HG02938 (cell line): ENCODE data around the gene ELP1.

Experiments
- ATAC-seq: cut with Tn5 transposase; IDR thresholded peaks from one replicate; pipeline ENCODE4 v1.9.1; 2021; ENCODE audit warnings: mild to moderate bottlenecking, moderate library complexity; ENCODE audit not compliant: unreplicated experiment

The ELP1 gene

DNA sequence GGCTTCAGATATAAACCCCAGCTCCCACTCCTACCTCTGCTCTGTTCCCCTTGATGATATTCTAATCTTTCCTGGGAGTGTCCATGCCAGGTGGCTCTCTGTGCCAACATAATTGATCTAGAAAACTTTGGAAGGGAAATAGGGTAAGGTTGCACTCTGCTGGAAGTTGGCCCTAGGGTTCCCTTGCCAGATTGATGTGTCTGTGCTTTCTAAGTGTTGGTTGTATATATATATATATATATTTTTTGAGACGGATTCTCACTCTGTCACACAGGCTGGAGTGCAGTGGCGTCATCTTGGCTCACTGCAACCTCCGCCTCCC is 101.8 kb downstream of the ELP1 start:
- ATAC-seq, result no peak

DNA sequence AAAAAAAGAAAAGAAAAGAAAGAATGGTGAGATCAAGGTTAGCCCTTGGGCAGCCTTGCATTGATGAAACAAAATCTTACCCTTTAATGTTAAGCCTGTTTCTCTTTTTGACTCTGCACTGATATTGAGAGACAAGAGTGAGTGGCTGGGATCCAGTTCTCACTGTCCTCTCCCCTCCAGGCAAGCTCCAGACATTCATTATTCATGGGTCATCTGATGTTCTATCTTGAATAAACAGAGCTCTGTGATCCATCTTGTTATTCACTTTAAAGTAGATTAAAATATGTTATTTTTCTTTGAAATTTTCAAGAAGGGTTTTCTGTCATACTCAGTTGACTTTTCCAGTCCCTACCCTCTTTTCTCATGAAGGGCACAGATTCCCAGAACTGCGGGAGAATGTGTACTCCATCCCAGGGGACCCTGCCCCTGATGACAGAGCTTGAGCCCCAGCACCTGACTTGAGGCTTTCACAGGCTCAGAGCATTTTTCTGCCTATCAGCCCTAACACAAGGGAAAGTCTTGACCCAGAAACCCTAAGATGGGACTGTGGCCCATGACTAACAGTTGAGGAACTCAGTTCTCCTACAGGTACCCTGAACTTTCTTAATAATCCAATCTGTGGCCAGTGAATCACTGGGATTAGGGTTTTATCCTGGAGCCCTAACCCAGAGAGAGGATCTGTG is 102.3 kb downstream of the ELP1 start:
- ATAC-seq, result no peak

DNA sequence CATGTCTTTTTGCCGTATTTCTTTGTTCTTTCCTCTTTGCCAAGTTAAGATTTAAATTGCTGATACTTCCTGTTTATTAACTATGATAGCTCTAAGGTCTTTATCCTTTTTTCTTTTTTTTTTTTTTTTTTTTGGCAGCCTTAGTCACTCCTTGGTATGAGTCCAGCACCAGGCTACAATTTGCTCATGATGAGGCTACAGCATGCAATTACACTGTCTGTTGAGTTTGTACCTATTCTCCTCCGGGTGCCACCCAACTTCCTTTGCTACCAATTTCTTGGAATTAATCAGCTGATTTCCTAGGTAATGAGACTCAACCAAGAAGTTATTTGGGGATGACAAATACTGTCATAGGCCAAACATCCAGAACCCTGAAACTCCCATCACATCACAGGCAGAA is 103.7 kb downstream of the ELP1 start:
- no peak for ATAC-seq

DNA sequence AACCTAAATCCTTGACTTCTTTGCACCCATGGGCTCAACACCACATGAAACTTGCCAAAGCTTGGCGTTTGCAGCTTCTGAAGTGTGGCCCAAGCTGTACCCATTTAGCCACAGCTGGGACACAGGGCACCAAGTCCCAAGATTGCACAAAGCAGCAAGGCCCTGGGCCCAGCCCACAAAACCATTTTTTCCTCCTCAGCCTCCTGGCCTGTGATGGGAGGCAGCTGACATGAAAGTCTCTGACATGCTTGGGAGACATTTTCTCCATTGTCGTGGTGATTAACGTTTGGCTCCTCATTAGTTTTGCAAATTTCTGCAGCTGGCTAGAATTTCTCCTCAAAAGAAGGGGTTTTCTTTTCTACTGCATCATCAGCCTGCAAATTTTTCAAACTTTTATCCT is 110.1 kb downstream of the ELP1 start:
- no peak for ATAC-seq
